Natural killer cell (primary cell): ENCODE data around the gene SRSF6. TPM values are rescaled to one million over a fixed set of nuclear protein-coding genes. Genes with fewer than 3 reads are reported as not detected.
"Not testable (repeated sequence)": the region's sequence is repeated elsewhere in the genome, so short reads cannot be mapped to it uniquely, and the experiment has no call there.

Experiments used
- ATAC-seq, 3 donors: fragments of 150-1000 bp in 2 of 3; fragments of 200-7000 bp in 1 of 3; cut with Tn5 transposase; 1 replicate in 1 of 3; 2 replicates in 2 of 3; pipeline ENCODE4 v1.10.0; 2021; ENCODE audit warnings: mild to moderate bottlenecking in 2 of 3, moderate library complexity in 2 of 3
- DNase-seq, 2 donors: peaks; one replicate each; pipeline versions ENCODE4 v3.0.0 to v3.0.0-alpha.2; 2013 to 2021; ENCODE audit warnings: mixed read lengths in 1 of 2
- H3K27ac ChIP-seq: one replicate; pipeline ENCODE4 v1.5.1; 2013; ENCODE audit warnings: mild to moderate bottlenecking, low read length
- H3K27me3 ChIP-seq: one replicate; pipeline ENCODE4 v1.6.1; 2013; ENCODE audit warnings: low read length; ENCODE audit not compliant: control insufficient read depth, insufficient read depth
- H3K36me3 ChIP-seq: one replicate; pipeline ENCODE4 v1.6.1; 2013; ENCODE audit warnings: low read length; ENCODE audit not compliant: control insufficient read depth, insufficient read depth
- H3K4me1 ChIP-seq: one replicate; pipeline ENCODE4 v1.6.1; 2013; ENCODE audit warnings: low read length; ENCODE audit not compliant: control insufficient read depth, insufficient read depth
- H3K4me3 ChIP-seq: one replicate; pipeline ENCODE4 v1.5.1; 2013; ENCODE audit warnings: low read length
- H3K9me3 ChIP-seq: one replicate; pipeline ENCODE4 v1.6.1; 2013; ENCODE audit warnings: low read length; ENCODE audit not compliant: control insufficient read depth, insufficient read depth
- H3K27ac Mint-ChIP-seq, 2 donors: one replicate each; pipeline ENCODE4 v1.8.0; 2022; ENCODE audit warnings: mild to moderate bottlenecking in 2 of 2, mixed read lengths in 2 of 2, moderate library complexity in 1 of 2
- H3K27me3 Mint-ChIP-seq, 2 donors: one replicate each; pipeline ENCODE4 v1.8.0; 2022; ENCODE audit warnings: low read depth in 2 of 2, mixed read lengths in 2 of 2
- H3K36me3 Mint-ChIP-seq: one replicate; pipeline ENCODE4 v1.8.0; 2022; ENCODE audit warnings: mixed read lengths
- H3K4me1 Mint-ChIP-seq, 2 donors: one replicate each; pipeline ENCODE4 v1.8.0; 2022; ENCODE audit warnings: mixed read lengths in 2 of 2
- H3K4me3 Mint-ChIP-seq: one replicate; pipeline ENCODE4 v1.8.0; 2022; ENCODE audit warnings: mild to moderate bottlenecking, moderate library complexity, mixed read lengths
- H3K9me3 Mint-ChIP-seq, 2 donors: one replicate each; pipeline ENCODE4 v1.8.0; 2022; ENCODE audit warnings: mixed read lengths in 2 of 2
- CTCF ChIP-seq: fragments of 200-600 bp; IDR thresholded peaks from one replicate; pipeline ENCODE4 v1.8.0; 2022; ENCODE audit warnings: antibody characterized with exemption
- WGBS: methylation state at CpG from one replicate; pipeline ENCODE4 v1.1.7; 2013; ENCODE audit warnings: missing lambda C conversion rate; ENCODE audit not compliant: insufficient coverage; 5-methylcytosine and 5-hydroxymethylcytosine counted together
- intact Hi-C: fragments of 100-400 bp; cut with micrococcal nuclease; formaldehyde crosslinking; loops from one replicate; pipeline ENCODE4 v1.14.2; 2022
- total RNA-seq, 4 donors: library from RNA; stranded (reverse); fragments of 120-200 nt in 1 of 4; gene quantifications; one replicate each; pipeline versions ENCODE4 v1.2.3 to v1.2.4, GENCODE V29; 2013 to 2022

SRSF6 gene
- total RNA-seq, 3 donors from 2014 or later (not counting 1 experiment from before 2014, with no cell fraction given), result 184 to 252 (median 229) TPM

DNA sequence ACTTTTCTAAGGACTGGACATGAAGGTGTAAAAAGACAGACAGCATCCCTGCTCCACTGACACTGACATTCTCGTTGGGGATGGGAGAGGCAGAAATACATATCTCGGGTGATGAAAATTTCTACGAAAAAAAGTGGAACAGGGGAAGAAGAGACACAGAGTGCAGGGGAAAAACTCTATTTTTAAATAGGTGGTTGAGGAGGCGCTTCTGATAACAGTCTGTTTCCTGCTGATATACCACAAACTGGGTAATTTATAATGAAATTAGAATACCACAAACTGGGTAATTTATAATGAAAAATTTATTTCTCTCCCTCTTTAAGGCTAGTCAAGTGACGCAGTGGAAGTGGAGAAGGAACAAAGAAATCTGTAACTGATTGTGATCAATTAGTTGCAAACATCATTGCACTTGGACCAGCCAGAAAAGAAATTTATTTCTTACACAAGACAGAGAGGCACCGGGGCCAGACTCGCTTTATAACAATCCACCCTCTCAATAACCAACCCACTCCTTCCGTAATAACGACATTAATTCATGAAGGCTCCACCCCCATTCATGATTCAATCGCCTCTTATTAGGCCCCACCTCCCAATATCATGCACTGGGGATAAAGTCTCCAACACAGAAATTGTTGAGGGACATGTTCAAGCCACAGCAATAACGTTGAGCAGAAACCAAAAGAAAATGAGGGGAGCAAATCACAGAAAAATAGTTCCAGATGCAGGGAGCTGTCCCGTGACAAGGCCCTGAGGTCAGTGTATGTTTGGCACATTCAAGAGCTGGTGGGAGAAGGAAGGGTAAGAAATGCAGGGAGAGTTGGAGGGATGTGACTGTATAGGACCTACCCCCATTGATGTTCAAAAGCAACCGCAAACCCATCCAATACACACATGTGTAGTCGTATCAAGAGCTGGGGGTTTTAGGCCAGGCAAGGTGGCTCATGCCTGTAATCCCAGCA is 6.6 kb upstream of the SRSF6 start:
- 35% methylated on average over 12 of the region's 14 CpGs for WGBS
- Mint-ChIP-seq H3K4me1 (peaks cover 0 to 4% of the 10 kb centered on the region in 2 donors), H3K27ac (no peak overlapping the region), H3K4me3 (no peak overlapping the region), H3K27me3 (peaks cover 16 to 23% of the 10 kb centered on the region in 2 donors), H3K36me3 (no peaks in the 10 kb centered on the region), H3K9me3 (no peaks in the 10 kb centered on the region)
- Histone ChIP-seq H3K4me3 (no peak overlapping the region), H3K36me3 (no peaks in the 10 kb centered on the region), H3K4me1 (no peaks in the 10 kb centered on the region), H3K27ac (no peak overlapping the region), H3K27me3 (no peaks in the 10 kb centered on the region), H3K9me3 (no peaks in the 10 kb centered on the region)
- intact Hi-C loops, result loop anchor here (10.0 kb wide), 1 partner anchor 644 kb away; no protein-coding TSS in a partner anchor
- TF ChIP-seq CTCF, result no peak
- no peak for ATAC-seq
- DNase-seq, result no peak

DNA sequence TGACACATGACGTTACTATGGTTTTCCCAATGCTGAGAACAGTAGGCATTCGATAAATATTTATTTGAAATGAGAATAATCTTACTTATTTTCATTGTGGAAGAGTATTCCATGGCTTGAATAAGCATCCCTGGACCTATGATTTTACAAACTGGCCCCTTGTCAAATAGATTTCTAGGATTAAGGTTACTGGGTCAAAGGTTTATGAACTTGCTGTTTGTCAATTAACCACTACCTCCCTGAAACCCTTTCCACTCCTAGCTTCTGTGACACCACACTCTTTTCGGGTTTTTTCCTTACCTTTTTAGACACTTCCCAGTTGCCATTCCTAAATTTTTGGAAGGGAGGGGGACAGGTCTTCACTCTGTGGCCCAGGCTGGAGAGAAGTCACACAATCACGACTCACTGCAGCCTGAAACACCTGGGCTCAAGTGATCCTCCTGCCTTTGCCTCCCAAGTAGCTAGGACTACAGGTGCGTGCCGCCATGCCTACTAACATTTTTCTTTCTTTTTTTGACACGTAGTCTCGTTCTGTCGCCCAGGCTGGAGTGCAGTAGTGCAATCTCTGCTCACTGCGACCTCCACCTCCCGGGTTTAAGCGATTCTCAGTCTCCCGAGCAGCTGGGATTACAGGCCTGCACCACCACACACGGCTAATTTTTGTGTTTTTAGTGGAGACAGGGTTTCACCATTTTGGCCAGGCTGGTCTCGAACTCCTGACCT is 5.1 kb upstream of the SRSF6 start:
- Histone ChIP-seq H3K27me3 (no peaks in the 10 kb centered on the region), H3K4me1 (peaks cover 9% of the 10 kb centered on the region), H3K9me3 (no peaks in the 10 kb centered on the region), H3K36me3 (no peaks in the 10 kb centered on the region), H3K4me3 (no peak overlapping the region), H3K27ac (no peak overlapping the region)
- H3K27ac Mint-ChIP-seq, result no peak overlapping the region
- H3K4me3 Mint-ChIP-seq, result no peak overlapping the region
- 95% methylated on average over 15 of the region's 15 CpGs for WGBS
- ATAC-seq, result no peak
- TF ChIP-seq CTCF, result no peak
- DNase-seq, result no peak
- no peaks in the 10 kb centered on the region for H3K36me3 Mint-ChIP-seq
- intact Hi-C loops, result loop anchor here (10.0 kb wide), 1 partner anchor 642 kb away; no protein-coding TSS in a partner anchor
- peaks cover 9 to 12% of the 10 kb centered on the region in 2 donors for H3K4me1 Mint-ChIP-seq
- H3K9me3 Mint-ChIP-seq, result peaks cover 0 to 2% of the 10 kb centered on the region in 2 donors
- H3K27me3 Mint-ChIP-seq, result peaks cover 16 to 26% of the 10 kb centered on the region in 2 donors

DNA sequence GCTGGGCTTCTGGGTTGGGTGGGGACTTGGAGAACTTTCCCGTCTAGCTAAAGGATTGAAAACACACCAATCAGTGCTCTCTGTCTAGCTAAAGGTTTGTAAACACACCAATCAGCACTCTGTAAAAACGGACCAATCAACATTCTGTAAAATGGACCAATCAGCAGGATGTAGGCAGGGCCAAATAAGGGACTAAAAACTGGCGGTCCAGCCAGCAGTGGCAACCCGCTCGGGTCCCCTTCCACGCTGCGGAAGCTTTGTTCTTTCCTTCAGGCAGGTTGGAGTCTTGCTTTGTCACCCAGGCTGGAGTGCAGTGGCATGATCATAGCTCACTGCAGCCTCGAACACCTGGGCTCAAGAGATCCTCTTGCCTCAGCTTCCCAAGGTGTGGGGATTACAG is 1.4 kb upstream of the SRSF6 start:
- not testable (repeated sequence) for H3K27me3 Mint-ChIP-seq, H3K27me3 ChIP-seq, H3K9me3 Mint-ChIP-seq, H3K9me3 ChIP-seq, H3K4me3 ChIP-seq, ATAC-seq, H3K27ac ChIP-seq, DNase-seq
- Mint-ChIP-seq H3K4me1 (peaks cover 32 to 33% of the 10 kb centered on the region in 2 donors), H3K36me3 (peaks cover 19% of the 10 kb centered on the region), H3K27ac (peak overlapping the region; percentile 98 to 99), H3K4me3 (peak overlapping the region; percentile 98)
- Histone ChIP-seq H3K4me1 (peaks cover 16% of the 10 kb centered on the region), H3K36me3 (peaks cover 20% of the 10 kb centered on the region)
- WGBS, result 96% methylated on average over 8 of the region's 8 CpGs
- intact Hi-C loops, result loop anchor here (2.0 to 10.0 kb wide), 2 partner anchors 135 to 639 kb away; partner anchors contain the start of gene IFT52
